Urinary bladder (tissue), 4 donors: ENCODE data around the gene SLC41A3. TPM values are rescaled to one million over a fixed set of nuclear protein-coding genes. Genes with fewer than 3 reads are reported as not detected.

Experiments
- DNase-seq: peaks from one replicate; pipeline ENCODE4 v3.0.0-alpha.2; 2015; ENCODE audit errors: extremely low spot score
- H3K27ac ChIP-seq: one replicate; pipeline ENCODE4 v1.5.1; 2013; ENCODE audit warnings: low read depth, mild to moderate bottlenecking, moderate library complexity
- H3K36me3 ChIP-seq: one replicate; pipeline ENCODE4 v1.6.1; 2013; ENCODE audit warnings: mild to moderate bottlenecking, moderate library complexity; ENCODE audit not compliant: insufficient read depth
- H3K4me1 ChIP-seq: one replicate; pipeline ENCODE4 v1.6.1; 2013; ENCODE audit warnings: mild to moderate bottlenecking, moderate library complexity; ENCODE audit not compliant: insufficient read depth
- H3K4me3 ChIP-seq: one replicate; pipeline ENCODE4 v1.5.1; 2013; ENCODE audit warnings: low read depth, low read length
- WGBS: extraction: QIAGEN DNeasy Blood & Tissue Kit; methylation state at CpG from one replicate; pipeline ENCODE4 v1.1.7; 2013; 5-methylcytosine and 5-hydroxymethylcytosine counted together
- polyA plus RNA-seq: library from polyadenylated mRNA; stranded (reverse); fragments of 200-250 nt; gene quantifications from one replicate; pipeline ENCODE4 v1.2.3, GENCODE V29; 2013
- total RNA-seq: library from RNA; depleted of rRNA; stranded (reverse); fragments of >200 nt; gene quantifications from one replicate; pipeline ENCODE4 v1.2.3, GENCODE V29; 2014
- donor health status: healthy with polysubstance abuse.
- donor health status: healthy.

Gene SLC41A3
- total and polyA plus RNA-seq, 2 donors = 36.3 to 57.1 TPM

DNA sequence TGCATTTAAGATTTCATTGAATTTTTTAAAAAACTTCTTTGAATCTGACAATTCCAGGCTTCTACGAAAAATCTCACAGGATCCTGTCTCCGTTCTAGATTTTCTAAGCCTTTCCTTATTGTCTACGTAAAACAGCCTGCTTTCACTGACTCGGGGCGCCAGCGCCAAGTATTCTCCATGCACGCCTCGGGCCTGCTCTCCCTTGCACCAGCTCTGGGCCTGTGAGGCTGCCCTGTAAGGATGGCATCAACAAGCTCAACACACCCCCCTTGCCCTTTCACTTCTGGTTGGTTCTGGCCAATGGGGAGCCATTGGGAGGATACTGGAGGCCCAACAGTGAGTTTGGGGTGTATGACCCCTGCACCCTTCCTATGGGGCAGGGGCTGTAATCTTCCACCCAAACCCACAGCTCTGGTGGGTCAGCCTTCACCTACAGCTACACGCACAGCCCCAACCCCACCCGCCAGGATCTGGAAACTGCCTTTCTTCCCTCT lies 47.8 kb downstream of the SLC41A3 start:
- Histone ChIP-seq H3K36me3 (no peaks in the 10 kb centered on the region), H3K4me1 (no peaks in the 10 kb centered on the region), H3K4me3 (no peak overlapping the region), H3K27ac (no peak overlapping the region)
- DNase-seq = no peak
- 98% methylated on average over 10 of the region's 10 CpGs for WGBS

DNA sequence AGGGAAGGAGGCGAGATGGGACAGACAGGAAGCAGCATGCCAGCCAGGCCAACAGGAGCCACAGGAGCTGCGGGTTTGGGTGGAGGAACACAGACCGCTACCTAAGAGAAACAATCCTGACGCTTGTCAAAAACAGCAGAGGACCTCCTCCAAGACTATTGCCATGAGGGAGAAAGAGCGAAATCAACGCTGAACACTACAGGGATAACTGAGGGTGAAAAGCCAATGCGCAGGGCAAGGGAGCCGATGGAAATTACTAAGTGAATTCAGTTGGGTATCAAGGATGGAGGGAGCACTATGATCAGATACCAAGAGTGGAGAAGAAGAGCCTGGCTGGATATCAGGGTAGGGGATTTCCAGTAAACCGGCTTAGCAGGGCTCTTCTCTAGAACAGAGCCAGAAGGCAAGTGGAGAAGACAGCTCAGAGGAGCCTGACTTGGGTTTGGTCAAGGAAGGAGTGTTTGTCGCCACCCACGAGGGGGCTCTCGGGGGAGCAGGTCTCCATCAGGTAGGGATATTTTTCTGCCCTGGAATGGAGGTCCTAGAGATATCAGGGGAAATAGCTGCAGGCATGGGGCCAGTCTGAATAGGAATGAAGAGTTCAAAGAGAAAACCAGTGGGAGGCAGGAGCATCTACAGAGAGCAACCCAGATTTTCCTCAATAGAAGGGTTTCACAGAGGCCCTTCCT lies 48.4 kb downstream of the SLC41A3 start:
- Histone ChIP-seq H3K27ac (no peak overlapping the region), H3K36me3 (no peaks in the 10 kb centered on the region), H3K4me1 (no peaks in the 10 kb centered on the region), H3K4me3 (no peak overlapping the region)
- 96% methylated on average over 12 of the region's 12 CpGs for WGBS
- DNase-seq = no peak

DNA sequence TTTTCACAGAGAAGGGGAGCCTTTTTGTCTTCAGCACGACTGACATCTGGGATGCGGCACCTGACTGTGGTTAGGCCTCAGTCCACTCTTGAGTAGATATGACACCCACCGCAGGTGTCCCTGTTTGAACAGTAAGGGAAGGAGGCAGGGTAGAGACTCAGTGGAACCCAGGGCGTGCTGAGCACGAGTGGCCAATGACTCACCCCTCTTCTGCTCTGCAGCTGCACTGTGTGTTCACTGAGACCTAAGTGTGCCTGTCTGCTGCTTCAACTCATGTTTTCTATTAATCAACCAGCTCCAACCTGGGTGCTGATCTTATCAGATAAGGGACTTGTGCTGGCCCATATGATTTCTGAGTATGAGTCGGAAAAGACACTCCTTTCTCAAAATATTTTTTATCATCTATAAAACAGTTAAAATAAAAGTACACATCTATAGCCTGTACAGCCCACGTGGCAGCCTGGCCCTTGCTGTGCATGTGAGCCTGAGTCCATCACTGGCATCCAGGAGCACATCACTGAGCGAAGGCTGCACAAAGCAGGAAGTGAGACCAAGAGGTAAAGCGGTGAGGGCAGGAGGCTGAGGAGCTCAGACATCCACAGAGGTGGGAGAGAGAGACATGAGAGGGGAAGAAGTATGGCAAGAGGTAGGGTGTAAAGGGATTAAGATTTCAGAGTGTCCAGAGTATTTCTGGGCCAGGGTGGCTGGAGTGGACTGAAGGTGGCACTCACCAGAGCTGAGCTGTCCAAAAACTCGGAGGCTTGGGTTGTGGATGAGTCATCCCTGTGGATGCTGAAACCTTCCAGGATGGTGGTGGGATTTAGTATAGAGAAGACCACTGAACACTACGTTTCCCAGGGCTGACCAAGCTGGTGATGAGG lies 49.2 kb downstream of the SLC41A3 start:
- DNase-seq = no peak

DNA sequence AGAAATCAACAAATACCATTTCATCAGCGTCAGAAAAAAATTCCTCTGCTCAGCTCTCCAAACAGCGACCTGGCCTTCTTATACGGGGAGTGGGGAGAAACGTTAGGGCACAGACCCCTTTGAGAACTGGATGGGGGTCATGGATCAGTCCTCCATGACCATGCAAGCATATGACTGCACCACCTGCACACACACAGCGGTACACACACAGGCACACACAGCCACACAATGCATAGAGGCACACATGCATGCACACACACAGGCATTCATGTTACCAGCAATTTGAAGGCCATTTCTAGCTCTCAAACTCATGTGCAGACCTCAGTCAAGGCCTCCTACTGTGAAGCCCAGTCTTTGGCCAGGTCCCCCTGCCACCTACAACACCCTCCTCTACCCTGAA lies 50.2 kb downstream of the SLC41A3 start:
- no peak for DNase-seq
- H3K4me3 ChIP-seq = no peak overlapping the region
- no peaks in the 10 kb centered on the region for H3K36me3 ChIP-seq
- no peak overlapping the region for H3K27ac ChIP-seq
- WGBS = 82% methylated on average over 5 of the region's 5 CpGs
- H3K4me1 ChIP-seq = no peaks in the 10 kb centered on the region

More for the DNA sequence above, 49.2 kb downstream of the SLC41A3 start:
- no peak overlapping the region for H3K27ac ChIP-seq
- WGBS = 68% methylated on average over 11 of the region's 11 CpGs
- no peaks in the 10 kb centered on the region for H3K36me3 ChIP-seq
- H3K4me3 ChIP-seq = no peak overlapping the region
- H3K4me1 ChIP-seq = no peaks in the 10 kb centered on the region

DNA sequence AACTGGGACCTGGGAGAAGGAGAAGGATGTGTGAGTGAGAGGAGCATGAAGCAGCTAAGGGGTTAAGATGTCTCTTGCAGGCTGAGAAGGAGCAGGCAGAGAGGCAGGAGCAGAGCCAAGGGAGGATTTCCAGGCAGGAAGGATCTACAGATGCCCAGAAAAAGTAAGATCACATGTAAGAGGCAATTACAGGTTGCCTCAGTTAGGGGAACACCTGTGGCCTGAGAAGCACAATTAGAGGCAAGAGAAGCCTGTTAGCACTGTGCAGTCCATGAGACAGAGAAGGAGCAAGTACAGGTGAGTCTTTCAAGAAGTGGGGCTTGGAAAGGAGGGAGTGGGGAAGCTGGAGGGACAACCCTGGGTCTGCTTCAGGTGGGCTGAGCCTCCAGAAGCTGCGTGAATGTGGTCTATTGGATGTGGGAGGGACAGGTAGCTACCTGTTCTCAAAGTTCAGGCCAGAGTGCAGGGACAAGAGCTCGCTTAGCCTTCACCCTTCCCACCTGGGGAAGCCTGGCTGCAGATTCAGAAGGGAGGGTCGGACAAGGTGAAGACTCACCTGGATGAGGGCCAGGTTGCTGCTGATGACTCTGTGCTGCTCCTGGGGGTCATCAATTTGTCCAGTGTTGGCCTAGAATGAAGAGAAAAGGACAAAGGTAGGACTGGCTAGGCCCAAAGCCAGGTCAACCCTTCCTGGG lies 50.7 kb downstream of the SLC41A3 start:
- no peaks in the 10 kb centered on the region for H3K36me3 ChIP-seq
- no peaks in the 10 kb centered on the region for H3K4me1 ChIP-seq
- WGBS = 92% methylated on average over 3 of the region's 3 CpGs
- H3K4me3 ChIP-seq = no peak overlapping the region
- no peak overlapping the region for H3K27ac ChIP-seq
- DNase-seq = no peak

DNA sequence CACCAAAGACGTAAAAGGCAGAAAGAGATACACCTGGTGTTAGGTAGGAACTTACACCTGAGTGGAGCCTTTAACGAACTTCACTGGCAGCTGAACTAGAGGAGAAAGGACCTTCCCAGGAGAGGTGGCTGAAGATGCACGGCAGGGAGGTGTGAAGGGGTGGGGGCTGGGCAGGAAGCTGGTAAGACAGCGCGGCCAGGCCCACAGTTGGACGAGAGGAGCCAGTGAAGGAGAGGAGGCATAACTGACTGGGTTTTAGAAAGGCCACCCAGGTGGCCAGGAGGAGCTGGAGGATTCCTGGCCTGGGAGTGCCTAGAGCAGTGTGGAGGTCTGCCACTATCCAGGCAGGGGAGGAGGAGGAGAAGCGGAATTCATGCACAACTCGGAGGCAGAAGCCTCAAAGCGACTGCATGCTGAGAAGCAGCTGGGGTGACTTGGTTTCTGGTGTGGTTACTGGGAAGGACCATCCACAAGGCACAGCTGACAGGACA lies 51.9 kb downstream of the SLC41A3 start:
- H3K27ac ChIP-seq = no peak overlapping the region
- no peak for DNase-seq
- no peak overlapping the region for H3K4me3 ChIP-seq
- H3K36me3 ChIP-seq = no peaks in the 10 kb centered on the region
- no peaks in the 10 kb centered on the region for H3K4me1 ChIP-seq
- 76% methylated on average over 9 of the region's 9 CpGs for WGBS

DNA sequence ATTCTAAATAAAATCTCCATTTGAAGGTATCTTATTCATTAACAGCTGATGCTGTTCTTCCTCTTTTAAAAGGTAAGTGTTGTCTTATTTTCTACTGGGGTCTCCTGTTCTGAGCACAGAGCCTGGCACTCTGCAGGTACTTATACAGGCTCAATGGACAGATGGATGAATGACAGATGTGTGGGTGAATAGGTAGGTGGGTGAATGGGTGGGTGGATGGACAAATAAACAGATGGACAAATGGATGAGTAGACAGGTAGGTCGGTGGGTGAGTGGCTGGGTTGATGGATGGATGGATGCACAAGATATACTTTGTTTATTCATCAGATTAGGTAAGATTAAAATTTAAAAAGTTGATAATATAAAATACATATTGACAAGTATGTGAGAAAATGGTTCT lies 53.5 kb downstream of the SLC41A3 start:
- no peaks in the 10 kb centered on the region for H3K4me1 ChIP-seq
- no peak overlapping the region for H3K27ac ChIP-seq
- no peak overlapping the region for H3K4me3 ChIP-seq
- DNase-seq = no peak
- WGBS = 73% methylated on average over 1 of the region's 1 CpG
- H3K36me3 ChIP-seq = peaks cover 1% of the 10 kb centered on the region

DNA sequence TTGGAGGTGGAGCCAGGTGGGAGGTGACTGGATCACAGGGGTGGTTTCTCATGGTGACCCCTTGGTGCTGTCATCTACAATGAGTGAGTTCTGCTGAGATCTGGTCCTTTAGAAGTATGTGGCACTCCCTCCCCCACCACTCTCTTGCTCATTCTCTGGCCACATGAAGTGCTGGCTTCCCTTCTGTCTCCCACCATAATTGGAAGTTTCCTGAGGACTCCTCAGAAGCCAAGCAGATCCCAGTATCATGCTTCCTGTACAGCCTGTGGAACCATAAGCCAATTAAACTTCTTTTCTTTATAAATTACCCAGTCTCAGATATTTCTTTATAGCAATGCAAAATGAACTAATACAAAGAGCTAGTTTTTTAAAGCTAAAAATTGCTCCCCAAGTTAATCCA lies 54.7 kb downstream of the SLC41A3 start:
- Histone ChIP-seq H3K27ac (no peak overlapping the region), H3K4me3 (no peak overlapping the region), H3K36me3 (peaks cover 1% of the 10 kb centered on the region), H3K4me1 (no peaks in the 10 kb centered on the region)
- no peak for DNase-seq

DNA sequence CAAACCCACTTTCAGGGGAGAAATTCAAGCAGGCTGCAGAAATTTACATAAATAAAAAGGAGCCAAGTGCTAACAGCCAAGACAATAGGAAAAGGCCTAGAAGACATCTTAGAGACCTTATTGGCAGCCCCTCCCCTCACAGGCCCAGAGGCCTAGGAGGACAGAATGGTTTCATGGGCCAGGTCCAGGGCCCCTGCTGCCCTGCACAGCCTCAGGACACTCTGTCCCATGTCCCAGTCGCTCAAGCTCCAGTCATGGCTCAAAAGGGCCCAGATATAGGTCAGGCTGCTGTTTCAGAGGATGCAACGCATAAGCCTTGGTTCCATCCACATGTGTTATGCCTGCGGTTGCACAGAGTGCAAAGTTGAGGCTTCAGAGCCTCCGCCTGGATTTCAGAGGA lies 55.8 kb downstream of the SLC41A3 start:
- no peaks in the 10 kb centered on the region for H3K4me1 ChIP-seq
- H3K36me3 ChIP-seq = peaks cover 1% of the 10 kb centered on the region
- no peak for DNase-seq
- H3K4me3 ChIP-seq = no peak overlapping the region
- WGBS = 99% methylated on average over 4 of the region's 4 CpGs
- no peak overlapping the region for H3K27ac ChIP-seq

- DNase-seq = no peak
- Histone ChIP-seq H3K36me3 (peaks cover 1% of the 10 kb centered on the region), H3K4me1 (no peaks in the 10 kb centered on the region), H3K4me3 (no peak overlapping the region), H3K27ac (no peak overlapping the region)
- 79% methylated on average over 6 of the region's 6 CpGs for WGBS
Observed at GRCh38 chr3:126026761-126027160, 57.2 kb downstream of the SLC41A3 start.

- Histone ChIP-seq H3K27ac (no peak overlapping the region), H3K4me1 (no peaks in the 10 kb centered on the region), H3K36me3 (peaks cover 1% of the 10 kb centered on the region), H3K4me3 (no peak overlapping the region)
- WGBS = 93% methylated on average over 11 of the region's 11 CpGs
- no peak for DNase-seq
Observed at GRCh38 chr3:126026277-126026751, 57.6 kb downstream of the SLC41A3 start.

GRCh38 chr3:126025862-126026261 lies 58.1 kb downstream of the SLC41A3 start:
- peaks cover 1% of the 10 kb centered on the region for H3K36me3 ChIP-seq
- no peak for DNase-seq
- no peaks in the 10 kb centered on the region for H3K4me1 ChIP-seq
- WGBS = 96% methylated on average over 4 of the region's 4 CpGs
- H3K27ac ChIP-seq = no peak overlapping the region
- H3K4me3 ChIP-seq = no peak overlapping the region

DNA sequence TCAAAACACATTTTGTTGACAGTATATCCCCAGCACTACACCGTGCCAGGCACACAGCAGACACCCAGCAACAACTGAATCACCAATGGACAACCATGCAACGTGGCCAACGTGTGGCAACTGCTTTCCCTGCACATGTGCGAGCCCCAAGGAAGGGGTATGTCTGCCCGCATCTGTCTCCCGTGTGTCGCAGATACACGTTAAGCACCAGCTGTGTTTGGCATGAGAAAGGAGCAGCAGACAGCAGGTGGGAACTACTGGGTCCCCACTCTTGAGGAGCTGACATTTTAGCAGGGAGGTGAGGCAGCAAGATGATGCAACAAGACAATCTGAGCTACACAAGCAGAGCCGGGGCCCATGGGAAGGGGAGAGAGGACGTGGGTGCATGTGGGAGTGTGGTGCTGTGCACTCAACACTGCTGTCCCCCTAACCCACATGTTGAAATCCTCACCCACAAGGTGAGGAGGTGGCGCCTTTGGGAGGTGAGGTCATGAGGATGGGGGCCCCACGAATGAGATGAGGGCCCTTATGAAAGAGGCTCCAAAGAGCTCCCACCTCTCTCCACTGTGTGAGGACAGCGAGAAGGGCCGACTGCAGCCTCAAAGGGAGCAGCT lies 58.7 kb downstream of the SLC41A3 start:
- H3K36me3 ChIP-seq = peaks cover 1% of the 10 kb centered on the region
- DNase-seq = no peak
- 90% methylated on average over 14 of the region's 14 CpGs for WGBS

More for the DNA sequence above, 58.7 kb downstream of the SLC41A3 start:
- no peak overlapping the region for H3K4me3 ChIP-seq
- H3K4me1 ChIP-seq = no peaks in the 10 kb centered on the region
- H3K27ac ChIP-seq = no peak overlapping the region
